Inflammatory macrophage treated with lipopolysaccharide for 4 hours (primary cell): ENCODE data around the gene NOTUM.
"Not testable (repeated sequence)": the region's sequence is repeated elsewhere in the genome, so short reads cannot be mapped to it uniquely, and the experiment has no call there.

ENCODE experiments used
- DNase-seq: peaks from one replicate; pipeline ENCODE4 v3.0.0-alpha.2; 2020

NOTUM gene

GRCh38 chr17:81922566-81923301 is 38.3 kb downstream of the NOTUM start:
- DNase-seq: peak; percentile 30

- no peak for DNase-seq
Measured at GRCh38 chr17:81921996-81922565, 38.9 kb downstream of the NOTUM start.

- DNase-seq: no peak
Measured at GRCh38 chr17:81921537-81921862, 39.5 kb downstream of the NOTUM start.

DNA sequence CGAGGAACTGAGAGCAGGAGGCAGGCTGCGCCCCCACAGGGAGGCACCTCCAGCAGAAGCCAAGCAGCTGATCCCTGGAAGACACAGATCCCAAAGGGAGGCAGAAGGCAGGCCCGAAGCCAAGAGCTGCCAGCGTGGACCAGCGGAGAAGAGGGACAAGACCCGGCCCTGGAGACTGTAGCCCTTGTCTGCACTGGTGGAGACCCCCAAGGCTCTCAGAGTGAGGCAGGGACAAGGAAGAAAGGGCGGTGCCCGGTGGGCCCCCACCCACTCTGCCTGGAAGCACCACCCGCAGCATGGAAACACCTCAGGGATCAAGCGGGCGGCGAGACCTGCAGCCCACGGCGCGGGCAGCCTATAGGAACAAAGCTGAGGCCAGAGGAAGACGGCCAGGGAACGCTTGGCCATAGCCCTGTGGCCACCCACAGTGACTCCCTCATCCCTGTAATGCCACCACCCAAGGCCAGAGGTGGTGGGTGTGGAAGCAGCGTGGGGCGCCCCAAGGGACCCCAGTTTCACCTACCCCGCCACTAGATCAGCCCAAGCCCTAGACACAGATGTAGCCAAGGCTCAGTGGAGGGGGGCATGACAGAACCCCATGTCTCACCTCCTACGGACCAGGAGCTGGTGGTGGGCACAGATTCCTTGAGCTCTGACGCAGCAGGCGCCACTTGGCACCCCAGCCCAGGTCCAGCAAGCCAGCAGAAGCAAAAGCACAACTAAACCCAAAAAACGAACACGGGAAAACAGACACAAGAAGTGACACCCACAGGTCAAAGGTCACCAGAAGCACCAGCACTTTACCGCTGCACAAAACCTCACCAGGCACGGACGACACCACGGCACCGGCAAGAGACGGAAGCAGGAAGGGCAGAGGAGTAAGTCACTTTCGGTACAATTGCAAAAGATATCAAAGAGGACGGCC is 40.1 kb downstream of the NOTUM start:
- peak; percentile 77 for DNase-seq

DNA sequence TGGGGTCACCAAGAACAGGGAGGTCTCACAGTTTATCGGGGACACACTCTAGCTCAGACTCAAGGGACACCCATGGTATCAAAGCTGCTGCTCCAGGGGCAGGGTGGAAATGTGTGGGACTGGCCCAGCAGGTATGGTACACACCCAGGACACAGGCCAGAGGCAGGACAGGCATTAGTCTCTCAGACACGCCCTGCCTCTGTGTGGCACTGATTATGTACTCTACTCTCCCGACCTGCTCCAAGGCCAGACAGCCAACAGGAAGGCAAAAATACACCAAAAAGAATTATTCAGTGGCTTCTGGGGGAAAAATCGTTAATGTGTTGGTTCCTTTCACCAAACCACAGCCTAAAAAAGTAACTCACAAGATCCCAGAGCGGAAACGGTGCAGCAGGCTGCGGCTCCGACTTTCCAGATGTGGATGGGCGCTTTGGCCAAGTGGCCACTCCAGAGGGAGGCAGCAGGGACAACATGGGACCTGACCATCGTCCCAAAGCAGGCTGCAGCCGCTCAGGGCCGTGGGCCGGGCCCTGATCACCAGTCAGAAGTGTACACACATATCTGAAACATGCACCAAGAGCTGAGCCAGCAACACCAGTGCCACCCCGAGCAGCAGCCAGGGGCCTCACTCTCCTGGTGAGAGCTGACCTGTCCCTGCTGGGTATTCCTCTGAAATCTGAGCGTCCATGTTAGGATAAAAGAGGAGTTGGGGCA is 42.0 kb downstream of the NOTUM start:
- no peak for DNase-seq

GRCh38 chr17:81918333-81918669 is 42.7 kb downstream of the NOTUM start:
- not testable (repeated sequence) for DNase-seq

DNA sequence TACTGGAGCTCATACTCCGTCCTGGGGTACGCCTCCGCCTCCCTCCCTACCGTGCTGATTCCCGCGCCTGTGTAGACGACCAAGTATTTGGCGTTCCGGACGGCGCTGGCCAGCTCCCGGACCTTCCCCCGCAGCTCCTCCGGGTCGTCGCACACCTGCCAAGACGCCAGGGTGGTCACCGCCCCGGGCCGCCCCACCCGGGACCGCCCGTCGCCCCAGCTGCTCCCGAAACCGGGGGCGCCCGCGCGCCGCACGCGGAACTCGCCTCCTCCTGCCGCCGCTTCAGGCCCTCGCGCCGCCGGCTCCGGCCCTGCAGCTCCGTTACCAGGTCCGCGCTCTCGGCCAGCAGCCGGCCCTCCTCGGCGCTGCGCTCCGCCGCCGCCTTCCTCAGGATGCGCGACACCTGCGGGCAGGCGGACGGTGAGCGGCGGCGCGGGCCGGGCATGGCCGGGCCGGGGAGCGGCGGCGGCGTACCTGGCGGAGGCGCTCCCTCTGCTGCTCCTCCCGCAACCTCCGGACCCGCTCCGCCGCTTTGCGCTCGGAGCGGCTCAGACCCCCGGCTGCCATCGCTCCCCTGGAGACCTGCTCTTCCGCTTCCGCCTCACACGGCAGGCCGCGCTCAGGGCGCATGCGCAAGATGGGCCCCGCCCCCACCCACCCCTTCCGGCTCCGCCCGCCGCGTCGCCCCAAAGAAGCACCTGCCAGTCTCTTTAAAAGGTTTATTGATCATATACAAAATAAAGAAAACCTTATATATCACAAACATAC is 43.2 kb downstream of the NOTUM start, which contains the start of gene SIRT7:
TSS of gene SIRT7 (minus strand) at position 612 of the 768 bp plus-strand sequence. CDS start at position 567, 45 bp downstream.
- DNase-seq: peak; percentile 80

DNA sequence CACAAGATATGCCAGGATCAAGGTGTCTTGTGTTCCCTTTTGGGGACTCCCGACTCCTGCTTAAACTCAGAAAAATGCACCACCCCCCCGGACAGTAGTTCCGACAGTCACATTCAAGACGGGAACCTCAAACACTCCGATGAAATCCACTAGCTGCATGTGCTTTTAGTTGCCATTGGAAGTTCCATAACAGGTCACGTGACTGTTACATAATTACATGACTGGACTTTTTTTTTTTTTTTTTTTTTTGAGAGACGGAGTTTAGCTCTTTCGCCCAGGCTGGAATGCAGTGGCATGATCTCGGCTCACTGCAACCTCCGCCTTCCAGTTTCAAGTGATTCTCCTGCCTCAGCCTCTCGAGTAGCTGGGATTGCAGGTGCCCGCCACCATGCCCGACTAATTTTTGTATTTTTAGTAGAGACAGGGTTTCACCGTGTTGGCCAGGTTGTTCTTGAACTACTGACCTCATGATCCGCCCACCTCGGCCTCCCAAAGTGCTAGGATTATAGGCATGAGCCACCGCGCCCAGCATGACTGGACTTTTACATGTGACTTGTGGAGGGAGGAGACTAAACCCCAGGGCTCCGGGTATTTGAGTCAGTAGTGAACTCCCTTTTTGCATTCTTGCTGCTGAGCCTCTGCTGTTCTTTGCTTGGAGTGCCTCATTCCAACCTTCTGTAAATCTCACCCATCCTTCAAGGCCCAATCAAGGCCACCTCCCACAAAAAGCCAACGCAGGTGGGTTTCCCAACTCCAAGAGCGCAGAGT is 44.6 kb downstream of the NOTUM start:
- peak; percentile 83 for DNase-seq

- DNase-seq: no peak
Measured at GRCh38 chr17:81915331-81915730, 45.7 kb downstream of the NOTUM start.

GRCh38 chr17:81914103-81914850 is 46.7 kb downstream of the NOTUM start:
- no peak for DNase-seq

DNA sequence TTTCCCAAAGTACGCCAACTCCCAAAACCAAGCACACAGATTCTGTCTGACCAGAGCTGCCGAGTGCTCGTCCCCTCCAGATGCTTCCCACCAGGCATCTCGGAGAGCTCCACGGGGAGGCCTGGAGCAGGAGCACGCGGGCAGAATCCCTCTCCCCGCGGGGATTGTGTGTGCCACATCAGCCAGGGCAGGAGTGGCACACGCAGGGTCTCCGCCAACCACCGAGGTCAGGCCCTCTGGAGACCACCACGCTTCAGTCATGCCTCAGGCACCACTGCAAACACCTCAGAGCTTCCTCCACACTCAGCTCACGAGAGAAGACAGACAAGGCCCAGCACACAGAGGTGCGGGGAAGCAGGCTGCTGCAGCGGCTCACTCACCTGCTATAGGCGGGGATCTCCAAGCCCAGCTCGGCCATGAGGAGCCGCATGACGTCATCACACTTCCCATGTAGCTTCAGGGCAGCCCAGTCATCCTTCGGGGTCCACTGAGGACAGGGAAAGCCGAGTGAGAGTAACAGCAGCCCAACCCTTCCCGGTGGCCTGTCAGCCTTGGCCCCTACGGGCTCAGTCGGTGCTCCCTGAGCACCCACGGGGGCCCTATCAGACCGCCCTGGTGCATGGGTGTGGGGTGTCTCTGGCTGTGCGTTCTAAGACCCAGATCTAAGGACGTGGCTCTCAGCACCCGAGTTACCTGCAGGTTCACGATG is 47.4 kb downstream of the NOTUM start:
- no peak for DNase-seq

DNA sequence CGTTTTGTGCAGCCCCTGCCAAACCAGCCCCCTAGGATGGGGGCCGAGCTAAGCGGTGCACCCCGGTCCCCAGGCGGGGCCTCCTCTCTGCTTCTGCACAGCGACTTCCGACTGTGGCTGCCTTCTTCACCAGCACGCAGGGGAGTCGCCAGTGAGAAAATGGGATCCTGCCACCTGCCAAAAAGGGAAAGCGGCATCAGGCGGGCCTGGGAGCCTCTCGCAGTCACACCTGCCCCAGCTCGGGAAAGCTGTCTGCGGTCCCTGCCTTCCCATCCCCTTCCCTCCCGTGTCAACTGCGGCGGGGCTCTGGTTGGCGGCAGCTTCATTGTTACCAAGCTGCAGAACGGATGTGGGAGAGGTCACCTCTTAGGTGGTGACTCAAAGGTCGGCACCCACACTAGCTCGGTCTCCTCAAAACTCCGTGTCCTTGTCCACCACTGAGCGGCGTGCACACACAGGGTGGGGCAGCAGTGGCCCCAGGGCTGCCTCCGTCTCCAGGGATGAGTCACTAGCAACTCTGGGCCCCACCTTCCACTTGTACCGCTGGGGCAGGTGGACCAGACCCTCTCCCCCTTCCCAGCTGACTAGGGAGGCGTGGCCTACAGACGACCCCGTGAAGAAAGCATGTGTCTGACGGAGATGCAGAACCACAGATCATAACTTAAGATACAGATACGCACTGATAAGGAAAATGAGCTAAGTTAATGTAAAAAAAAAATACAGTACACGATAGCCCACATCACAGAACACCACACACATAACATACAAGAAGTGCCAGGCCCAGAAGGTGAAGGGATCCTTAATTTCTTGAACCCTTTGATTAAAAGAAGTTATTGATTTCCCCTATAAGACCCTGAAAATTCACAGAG is 48.3 kb downstream of the NOTUM start:
- DNase-seq: no peak

GRCh38 chr17:81911969-81912368 is 49.0 kb downstream of the NOTUM start:
- DNase-seq: no peak

DNA sequence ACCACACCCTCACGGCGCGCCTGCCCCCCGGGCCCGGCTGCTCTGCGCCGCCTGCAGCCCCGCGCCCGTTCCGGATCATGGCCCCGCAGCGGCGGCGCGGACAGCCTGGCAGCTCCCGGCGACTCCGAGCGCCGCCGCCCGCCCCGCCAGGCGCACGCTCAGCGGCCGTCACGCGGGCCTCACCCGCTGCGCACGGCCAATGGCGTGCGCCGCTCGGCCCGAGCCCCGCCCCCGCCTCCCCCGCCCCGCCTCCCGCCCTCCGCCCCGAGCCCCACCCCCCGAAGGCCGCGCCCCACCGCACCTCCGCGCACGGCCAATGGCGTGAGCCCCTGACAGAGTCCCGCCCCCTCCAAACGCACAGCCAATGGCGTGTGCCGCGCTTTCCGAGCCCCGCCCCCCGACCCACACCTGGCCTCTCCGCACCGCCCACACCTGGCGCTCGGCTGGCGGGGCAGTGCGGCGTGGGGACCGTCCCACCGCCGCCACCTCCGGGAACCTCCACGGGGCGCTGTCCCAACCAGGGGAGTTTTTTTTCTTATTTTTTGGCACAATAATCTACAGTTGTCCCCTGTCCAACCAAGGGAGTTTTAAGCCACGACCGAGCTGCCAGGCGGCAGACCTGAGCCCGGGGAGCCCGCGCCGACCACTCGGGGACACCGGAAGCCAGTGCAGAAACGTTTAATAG is 49.6 kb downstream of the NOTUM start, which contains the start of gene PCYT2:
TSS of gene PCYT2 (minus strand) at position 123 of the 685 bp plus-strand sequence. CDS start at position 79, 44 bp downstream.
- DNase-seq: peak; percentile 87

DNA sequence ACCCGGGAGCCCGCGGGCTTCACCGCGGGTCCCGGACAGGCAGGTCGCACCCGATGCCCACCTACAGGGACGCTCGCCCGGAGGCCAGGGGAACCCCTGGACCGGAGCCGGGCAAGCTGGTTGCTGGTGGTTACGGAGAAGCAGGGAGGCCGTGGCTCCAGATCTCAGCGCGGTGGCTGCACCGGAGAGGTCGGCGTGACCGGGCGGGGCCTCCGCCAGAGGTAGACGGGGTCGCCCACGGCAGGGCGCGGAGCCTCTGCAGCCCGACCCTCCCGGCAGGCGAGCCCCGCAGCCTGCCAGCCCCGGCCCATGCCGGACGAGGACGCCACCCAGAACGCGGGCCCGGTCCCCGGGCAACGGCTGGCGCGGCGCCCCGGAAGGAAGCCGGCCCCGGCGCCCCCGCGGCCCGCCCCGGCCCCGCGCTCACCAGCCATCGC is 50.1 kb downstream of the NOTUM start:
- DNase-seq: no peak

DNA sequence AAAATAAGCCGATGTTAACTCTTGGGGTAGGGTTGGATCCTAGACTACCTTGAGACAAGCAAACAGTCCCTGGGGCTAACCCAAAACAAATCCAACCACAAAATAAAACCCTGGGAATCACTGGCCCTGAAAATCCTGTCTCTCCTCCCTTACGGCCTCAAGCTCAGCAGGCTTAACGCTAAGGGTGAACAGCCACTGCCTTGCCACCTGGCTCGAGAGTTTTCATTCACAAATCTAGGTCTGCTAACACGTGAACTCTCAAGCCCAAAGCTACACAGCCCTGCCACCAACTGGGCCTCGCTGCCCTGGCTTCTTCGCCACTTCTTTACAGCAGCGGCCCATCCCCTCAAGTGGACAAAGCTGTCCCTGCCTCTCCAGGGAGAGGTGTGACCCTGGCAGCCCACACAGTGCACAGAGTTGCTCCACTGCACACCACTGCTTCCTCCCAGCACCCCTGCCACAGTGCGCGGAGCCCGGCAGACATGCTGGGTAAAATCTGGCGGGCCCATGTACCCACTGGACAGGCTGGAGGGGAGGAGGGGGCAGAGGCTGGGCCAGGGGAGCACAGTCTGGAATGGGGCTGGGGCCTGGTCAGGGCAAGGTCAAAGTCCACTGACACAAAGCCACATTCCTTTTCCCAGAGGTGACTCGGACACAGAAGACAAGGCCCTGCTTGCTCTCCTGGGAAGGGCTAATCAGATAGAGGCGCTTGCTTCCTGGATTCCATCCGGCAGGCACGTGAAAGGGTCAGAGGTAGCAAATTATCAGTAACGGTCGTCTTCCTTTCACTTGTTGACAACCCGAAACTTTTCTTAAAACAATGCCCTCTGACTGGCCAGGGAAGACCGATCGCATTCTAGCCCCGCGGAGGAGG is 50.8 kb downstream of the NOTUM start:
- DNase-seq: no peak

DNA sequence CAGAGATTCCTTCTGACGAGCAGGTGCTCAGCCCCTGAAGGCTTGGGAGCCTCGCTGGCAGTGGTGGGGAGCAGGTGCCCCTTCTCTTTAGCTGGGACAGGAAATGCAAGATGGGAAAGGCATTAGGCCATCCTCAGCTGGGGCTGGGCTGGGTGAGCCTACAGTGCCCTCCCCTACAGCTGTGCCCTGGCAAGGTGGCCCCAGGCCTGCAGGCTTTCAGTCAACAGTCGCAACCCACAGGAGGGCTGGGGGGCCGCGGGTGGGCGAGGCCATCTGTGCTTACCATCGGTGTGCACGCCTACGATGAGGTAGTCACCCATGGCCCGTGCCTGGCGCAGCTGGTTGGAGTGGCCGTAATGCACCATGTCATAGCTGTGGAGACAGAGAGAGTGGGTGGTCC is 51.8 kb downstream of the NOTUM start:
- no peak for DNase-seq
